ENCODE results near the gene BRCA1.

The BRCA1 gene

DNA sequence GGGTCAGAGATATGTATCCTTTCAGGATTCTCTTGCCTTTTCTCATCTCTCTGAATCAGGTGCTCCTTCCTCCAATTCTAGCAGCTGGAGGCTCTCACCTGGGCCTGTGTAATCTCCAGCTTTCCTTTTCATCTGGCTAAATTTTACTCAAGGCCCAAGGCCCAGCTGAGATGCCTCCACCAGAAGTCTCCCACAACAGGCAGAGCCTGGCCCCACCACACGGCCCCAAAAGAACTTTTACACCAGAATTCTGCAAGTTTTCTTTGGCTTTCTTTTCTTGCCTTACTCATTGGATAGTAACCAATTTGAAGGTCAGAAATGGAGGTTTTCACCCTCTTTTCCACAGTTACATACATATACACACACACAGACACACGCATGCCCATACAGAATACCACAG is 85.5 kb downstream of the BRCA1 start:
- no peaks in the 10 kb centered on the region for H3K27me3 ChIP-seq (ENCODE audit: control insufficient read depth, insufficient read depth, low read length, poor library complexity, severe bottlenecking)
- 87 to 88% methylated on average over 2 of the region's 2 CpGs for WGBS, 2 experiments
- peaks cover 51% of the 10 kb centered on the region for H3K4me1 ChIP-seq (ENCODE audit: control insufficient read depth, insufficient read depth, low read length)
- no peaks in the 10 kb centered on the region for H3K36me3 ChIP-seq (ENCODE audit: control insufficient read depth, insufficient read depth, low read length)
- no peak overlapping the region for H3K27ac ChIP-seq (ENCODE audit: insufficient read depth, low read depth, low read length, poor library complexity, severe bottlenecking)
- no peak overlapping the region for H3K4me3 ChIP-seq (ENCODE audit: insufficient read depth, low read depth, low read length)
- no peaks in the 10 kb centered on the region for H3K9me3 ChIP-seq (ENCODE audit: control insufficient read depth, low read length)

DNA sequence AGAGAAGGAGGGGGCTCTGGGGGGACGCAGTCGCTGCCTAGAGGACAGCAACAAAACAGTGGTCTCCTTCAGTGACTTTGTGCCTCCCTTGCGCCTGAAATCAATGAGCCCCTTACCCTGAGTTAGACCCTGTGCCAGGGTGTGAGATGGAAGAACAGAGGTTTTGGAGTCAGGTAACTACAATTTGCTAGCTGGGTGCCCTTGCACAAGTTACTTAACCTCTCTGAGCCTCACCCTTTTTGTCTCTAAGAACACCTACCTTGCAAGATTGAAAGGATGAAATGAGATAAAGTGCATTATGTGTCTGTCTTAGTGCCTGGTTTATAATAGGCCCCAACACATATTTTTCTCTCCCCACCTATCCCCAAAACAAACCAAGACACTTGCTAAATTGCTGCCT is 90.3 kb downstream of the BRCA1 start:
- Histone ChIP-seq H3K4me3 (ENCODE audit: insufficient read depth, low read depth, low read length) (no peak overlapping the region), H3K36me3 (ENCODE audit: control insufficient read depth, insufficient read depth, low read length) (no peaks in the 10 kb centered on the region), H3K27ac (ENCODE audit: insufficient read depth, low read depth, low read length, poor library complexity, severe bottlenecking) (peak overlapping the region; percentile 95), H3K4me1 (ENCODE audit: control insufficient read depth, insufficient read depth, low read length) (peaks cover 48% of the 10 kb centered on the region), H3K27me3 (ENCODE audit: control insufficient read depth, insufficient read depth, low read length, poor library complexity, severe bottlenecking) (no peaks in the 10 kb centered on the region), H3K9me3 (ENCODE audit: control insufficient read depth, low read length) (no peaks in the 10 kb centered on the region)
- WGBS, 2 experiments, result 57 to 65% methylated on average over 3 of the region's 3 CpGs

- H3K27me3 ChIP-seq (ENCODE audit: control insufficient read depth, insufficient read depth, low read length, poor library complexity, severe bottlenecking), result no peaks in the 10 kb centered on the region
- H3K36me3 ChIP-seq (ENCODE audit: control insufficient read depth, insufficient read depth, low read length), result no peaks in the 10 kb centered on the region
- H3K27ac ChIP-seq (ENCODE audit: insufficient read depth, low read depth, low read length, poor library complexity, severe bottlenecking), result peak overlapping the region; percentile 95
- 11 to 15% methylated on average over 11 of the region's 12 CpGs for WGBS, 2 experiments
- peaks cover 48% of the 10 kb centered on the region for H3K4me1 ChIP-seq (ENCODE audit: control insufficient read depth, insufficient read depth, low read length)
- H3K9me3 ChIP-seq (ENCODE audit: control insufficient read depth, low read length), result no peaks in the 10 kb centered on the region
- peak overlapping the region; percentile 26 for H3K4me3 ChIP-seq (ENCODE audit: insufficient read depth, low read depth, low read length)
Observed at GRCh38 chr17:43033948-43034881, 90.9 kb downstream of the BRCA1 start.

- no peaks in the 10 kb centered on the region for H3K27me3 ChIP-seq (ENCODE audit: control insufficient read depth, insufficient read depth, low read length, poor library complexity, severe bottlenecking)
- H3K9me3 ChIP-seq (ENCODE audit: control insufficient read depth, low read length), result no peaks in the 10 kb centered on the region
- peaks cover 7% of the 10 kb centered on the region for H3K36me3 ChIP-seq (ENCODE audit: control insufficient read depth, insufficient read depth, low read length)
- 20 to 83% methylated on average over 1 to 2 of the region's 3 CpGs for WGBS, 2 experiments
- H3K27ac ChIP-seq (ENCODE audit: insufficient read depth, low read depth, low read length, poor library complexity, severe bottlenecking), result no peak overlapping the region
- H3K4me3 ChIP-seq (ENCODE audit: insufficient read depth, low read depth, low read length), result no peak overlapping the region
- H3K4me1 ChIP-seq (ENCODE audit: control insufficient read depth, insufficient read depth, low read length), result peaks cover 46% of the 10 kb centered on the region
Observed at GRCh38 chr17:43031666-43032065, 93.5 kb downstream of the BRCA1 start.

- H3K36me3 ChIP-seq (ENCODE audit: control insufficient read depth, insufficient read depth, low read length), result peaks cover 7% of the 10 kb centered on the region
- H3K27me3 ChIP-seq (ENCODE audit: control insufficient read depth, insufficient read depth, low read length, poor library complexity, severe bottlenecking), result no peaks in the 10 kb centered on the region
- no peak overlapping the region for H3K27ac ChIP-seq (ENCODE audit: insufficient read depth, low read depth, low read length, poor library complexity, severe bottlenecking)
- H3K4me3 ChIP-seq (ENCODE audit: insufficient read depth, low read depth, low read length), result no peak overlapping the region
- WGBS, 2 experiments, result 92% methylated on average over 6 of the region's 6 CpGs
- H3K4me1 ChIP-seq (ENCODE audit: control insufficient read depth, insufficient read depth, low read length), result peaks cover 37% of the 10 kb centered on the region
- H3K9me3 ChIP-seq (ENCODE audit: control insufficient read depth, low read length), result no peaks in the 10 kb centered on the region
Observed at GRCh38 chr17:43030137-43030767, 94.9 kb downstream of the BRCA1 start.

DNA sequence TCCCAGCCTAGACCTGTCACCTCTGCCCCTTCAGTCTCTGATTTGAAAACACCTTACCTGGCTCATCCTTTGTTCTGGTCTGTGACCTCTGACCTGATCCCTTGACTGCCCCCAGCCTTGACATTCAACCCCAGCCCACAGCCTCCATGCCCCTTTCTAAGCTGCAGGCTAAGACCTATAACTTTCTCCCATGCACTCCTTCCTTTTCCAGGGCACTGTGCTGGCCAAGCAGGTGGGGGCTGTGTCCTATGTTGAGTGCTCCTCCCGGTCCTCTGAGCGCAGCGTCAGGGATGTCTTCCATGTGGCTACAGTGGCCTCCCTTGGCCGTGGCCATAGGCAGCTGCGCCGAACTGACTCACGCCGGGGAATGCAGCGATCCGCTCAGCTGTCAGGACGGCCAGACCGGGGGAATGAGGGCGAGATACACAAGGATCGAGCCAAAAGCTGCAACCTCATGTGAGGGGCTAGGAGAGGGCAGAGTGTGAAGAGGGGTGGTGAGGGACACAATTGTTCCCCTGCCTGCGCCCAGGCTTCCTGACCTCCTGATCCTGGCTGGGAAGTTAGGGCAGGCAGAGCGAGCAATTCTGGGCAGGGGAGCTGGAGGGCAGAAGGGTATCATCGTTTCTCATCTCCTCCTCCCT is 96.8 kb downstream of the BRCA1 start:
- 93 to 94% methylated on average over 17 of the region's 17 CpGs for WGBS, 2 experiments
- Histone ChIP-seq H3K4me3 (ENCODE audit: insufficient read depth, low read depth, low read length) (no peak overlapping the region), H3K36me3 (ENCODE audit: control insufficient read depth, insufficient read depth, low read length) (peaks cover 7% of the 10 kb centered on the region), H3K27ac (ENCODE audit: insufficient read depth, low read depth, low read length, poor library complexity, severe bottlenecking) (no peak overlapping the region), H3K4me1 (ENCODE audit: control insufficient read depth, insufficient read depth, low read length) (peaks cover 19% of the 10 kb centered on the region), H3K9me3 (ENCODE audit: control insufficient read depth, low read length) (no peaks in the 10 kb centered on the region), H3K27me3 (ENCODE audit: control insufficient read depth, insufficient read depth, low read length, poor library complexity, severe bottlenecking) (no peaks in the 10 kb centered on the region)

DNA sequence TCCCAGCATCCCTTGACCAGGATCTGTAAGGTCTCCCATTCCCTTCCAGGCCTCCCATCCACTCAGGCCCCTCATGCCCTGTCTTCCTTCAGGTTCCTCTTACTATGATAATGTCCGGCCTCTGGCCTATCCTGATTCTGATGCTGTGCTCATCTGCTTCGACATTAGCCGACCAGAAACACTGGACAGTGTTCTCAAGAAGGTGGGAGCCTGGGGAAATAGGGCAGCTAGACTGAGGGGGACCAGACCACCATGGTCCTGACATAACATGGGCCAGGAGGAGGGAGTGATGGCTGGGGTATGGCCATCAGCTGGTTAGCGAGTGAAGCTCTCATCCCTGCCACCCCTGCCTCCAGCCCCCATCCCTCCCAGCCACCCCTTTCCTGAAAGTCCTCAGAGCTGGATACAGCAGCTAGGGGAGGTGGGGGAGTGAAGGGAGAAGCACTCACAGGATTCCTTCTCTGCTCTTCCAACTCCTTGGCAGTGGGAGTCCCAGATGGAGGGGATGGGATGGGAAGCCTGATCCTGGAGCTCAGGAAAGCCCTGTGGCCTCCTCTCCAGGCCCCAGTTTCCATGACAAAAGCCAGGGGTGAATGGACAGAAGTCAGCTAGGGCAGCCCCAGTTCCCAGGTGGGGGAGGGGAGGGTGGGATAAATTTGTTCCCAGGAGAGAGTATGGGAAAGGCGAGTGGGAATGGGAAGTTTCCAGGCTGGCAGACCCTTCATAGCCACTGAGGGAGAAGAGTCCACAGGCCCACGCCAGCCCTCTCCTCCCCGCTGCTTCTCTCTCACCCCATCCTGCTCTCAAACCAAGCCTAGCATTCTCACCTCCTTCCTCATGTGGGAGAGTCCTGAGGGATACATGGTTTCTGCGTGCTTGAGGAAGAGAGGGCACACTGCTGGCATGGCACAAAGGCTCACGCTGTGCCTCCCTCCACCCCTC is 97.8 kb downstream of the BRCA1 start:
- H3K4me1 ChIP-seq (ENCODE audit: control insufficient read depth, insufficient read depth, low read length), result peaks cover 16% of the 10 kb centered on the region
- peaks cover 7% of the 10 kb centered on the region for H3K36me3 ChIP-seq (ENCODE audit: control insufficient read depth, insufficient read depth, low read length)
- no peak overlapping the region for H3K4me3 ChIP-seq (ENCODE audit: insufficient read depth, low read depth, low read length)
- 60 to 69% methylated on average over 9 of the region's 9 CpGs for WGBS, 2 experiments
- no peak overlapping the region for H3K27ac ChIP-seq (ENCODE audit: insufficient read depth, low read depth, low read length, poor library complexity, severe bottlenecking)
- H3K27me3 ChIP-seq (ENCODE audit: control insufficient read depth, insufficient read depth, low read length, poor library complexity, severe bottlenecking), result no peaks in the 10 kb centered on the region
- no peaks in the 10 kb centered on the region for H3K9me3 ChIP-seq (ENCODE audit: control insufficient read depth, low read length)

DNA sequence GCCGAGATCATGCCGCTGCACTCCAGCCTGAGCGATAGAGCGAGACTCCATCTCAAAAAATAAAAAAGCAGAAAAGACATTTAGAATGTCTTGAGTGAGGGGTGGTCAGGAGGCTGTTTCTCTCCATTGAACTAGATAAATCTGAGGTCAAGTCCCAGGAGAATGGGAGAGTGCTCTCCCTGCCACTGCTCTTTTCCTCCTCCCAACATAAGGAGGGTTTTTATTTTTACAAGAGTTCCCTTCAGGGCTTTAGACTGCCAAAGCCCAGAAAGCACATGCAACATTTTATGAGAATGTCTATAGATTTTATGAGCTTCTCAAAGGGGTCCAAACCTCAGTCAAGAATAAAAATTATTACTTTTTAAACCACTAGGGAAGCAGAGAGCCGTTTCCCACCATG is 98.6 kb downstream of the BRCA1 start:
- H3K36me3 ChIP-seq (ENCODE audit: control insufficient read depth, insufficient read depth, low read length), result peaks cover 7% of the 10 kb centered on the region
- WGBS, 2 experiments, result 93 to 95% methylated on average over 5 of the region's 5 CpGs
- H3K27me3 ChIP-seq (ENCODE audit: control insufficient read depth, insufficient read depth, low read length, poor library complexity, severe bottlenecking), result no peaks in the 10 kb centered on the region
- H3K4me1 ChIP-seq (ENCODE audit: control insufficient read depth, insufficient read depth, low read length), result peaks cover 16% of the 10 kb centered on the region
- H3K9me3 ChIP-seq (ENCODE audit: control insufficient read depth, low read length), result no peaks in the 10 kb centered on the region
- no peak overlapping the region for H3K27ac ChIP-seq (ENCODE audit: insufficient read depth, low read depth, low read length, poor library complexity, severe bottlenecking)
- no peak overlapping the region for H3K4me3 ChIP-seq (ENCODE audit: insufficient read depth, low read depth, low read length)

- 64 to 65% methylated on average over 16 of the region's 16 CpGs for WGBS, 2 experiments
- H3K4me3 ChIP-seq (ENCODE audit: insufficient read depth, low read depth, low read length), result peak overlapping the region; percentile 53
- peaks cover 7% of the 10 kb centered on the region for H3K36me3 ChIP-seq (ENCODE audit: control insufficient read depth, insufficient read depth, low read length)
- H3K27ac ChIP-seq (ENCODE audit: insufficient read depth, low read depth, low read length, poor library complexity, severe bottlenecking), result no peak overlapping the region
- H3K4me1 ChIP-seq (ENCODE audit: control insufficient read depth, insufficient read depth, low read length), result peaks cover 16% of the 10 kb centered on the region
- H3K9me3 ChIP-seq (ENCODE audit: control insufficient read depth, low read length), result no peaks in the 10 kb centered on the region
- H3K27me3 ChIP-seq (ENCODE audit: control insufficient read depth, insufficient read depth, low read length, poor library complexity, severe bottlenecking), result no peaks in the 10 kb centered on the region
Observed at GRCh38 chr17:43025766-43026537, 99.2 kb downstream of the BRCA1 start.

Data from ectodermal cell (in vitro differentiated cells).